KMS-11 (cell line): ENCODE measurements around the gene PRR36.

Experiments used
- H2AFZ ChIP-seq: fragments of 200-600 bp; sonication (generic); 2 replicates; pipeline ENCODE4 v1.6.1; 2016; ENCODE audit warnings: antibody characterized with exemption, mixed run types, low read depth
- H3K27ac ChIP-seq: fragments of 200-600 bp; sonication (generic); 2 replicates; pipeline ENCODE4 v1.6.1; 2016; ENCODE audit warnings: mild to moderate bottlenecking, mixed run types
- H3K27me3 ChIP-seq: fragments of 200-600 bp; sonication (generic); 2 replicates; pipeline ENCODE4 v1.6.1; 2017; ENCODE audit warnings: mild to moderate bottlenecking, low read depth, mixed run types, moderate library complexity; ENCODE audit not compliant: insufficient read depth
- H3K36me3 ChIP-seq: fragments of 200-600 bp; sonication (generic); 2 replicates; pipeline ENCODE4 v1.6.1; 2017; ENCODE audit warnings: mild to moderate bottlenecking, mixed run types; ENCODE audit not compliant: insufficient read depth
- H3K4me1 ChIP-seq: fragments of 200-600 bp; sonication (generic); 2 replicates; pipeline ENCODE4 v1.6.1; 2016; ENCODE audit warnings: mild to moderate bottlenecking, low read depth, mixed run types; ENCODE audit not compliant: poor library complexity, severe bottlenecking
- H3K4me2 ChIP-seq: fragments of 200-600 bp; sonication (generic); 2 replicates; pipeline ENCODE4 v1.7.0; 2016; ENCODE audit warnings: mild to moderate bottlenecking, mixed run types
- H3K4me3 ChIP-seq: fragments of 200-600 bp; sonication (generic); IDR thresholded peaks from 2 replicates; pipeline ENCODE4 v1.6.1; 2017; ENCODE audit warnings: low read depth, low read length, mixed read lengths; ENCODE audit not compliant: insufficient read depth
- H3K79me2 ChIP-seq: fragments of 200-600 bp; sonication (generic); 2 replicates; pipeline ENCODE4 v1.6.1; 2016; ENCODE audit warnings: low read depth, mixed run types; ENCODE audit not compliant: insufficient read depth
- H3K9ac ChIP-seq: fragments of 200-600 bp; sonication (generic); 2 replicates; pipeline ENCODE4 v1.6.1; 2016; ENCODE audit warnings: mild to moderate bottlenecking, mixed run types
- H4K20me1 ChIP-seq: fragments of 200-600 bp; sonication (generic); 2 replicates; pipeline ENCODE4 v1.6.1; 2016; ENCODE audit warnings: mild to moderate bottlenecking, mixed run types; ENCODE audit not compliant: insufficient read depth
- CTCF ChIP-seq: fragments of 200-600 bp; sonication (generic); conservative IDR thresholded peaks from 2 replicates; pipeline ENCODE4 v1.6.1; 2017; ENCODE audit warnings: low read depth, mild to moderate bottlenecking, antibody characterized with exemption, low read length, moderate library complexity, mixed read lengths

PRR36 gene

DNA sequence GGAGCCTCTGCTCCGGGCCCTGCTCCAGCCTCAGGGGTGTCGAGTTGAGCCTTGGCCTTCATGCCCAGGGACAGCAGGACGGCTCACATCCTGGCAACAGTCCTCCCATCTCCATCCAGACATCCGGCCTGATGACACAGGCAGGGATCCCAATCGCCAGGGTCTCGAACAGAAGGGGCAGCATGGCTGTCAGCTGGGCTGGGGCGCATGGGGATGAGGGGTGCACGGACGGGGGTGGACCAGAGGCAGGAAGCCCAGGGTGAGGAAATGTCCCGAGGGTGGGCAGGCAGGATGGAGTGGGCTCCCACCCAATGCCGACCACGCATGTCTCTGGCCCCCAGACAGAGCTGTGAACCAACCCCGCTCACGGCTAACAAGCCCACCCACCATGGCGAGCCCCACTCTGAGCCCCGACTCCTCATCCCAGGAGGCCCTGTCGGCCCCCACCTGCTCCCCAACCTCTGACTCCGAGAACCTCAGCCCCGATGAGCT, 28.0 kb downstream of the PRR36 start:
- Histone ChIP-seq H3K4me1 (no peaks in the 10 kb centered on the region), H2AFZ (no peak overlapping the region), H3K27ac (no peak overlapping the region), H3K79me2 (no peaks in the 10 kb centered on the region), H3K27me3 (no peaks in the 10 kb centered on the region), H4K20me1 (no peaks in the 10 kb centered on the region), H3K9ac (no peak overlapping the region), H3K4me2 (no peak overlapping the region), H3K4me3 (no peak overlapping the region), H3K36me3 (no peaks in the 10 kb centered on the region)
- no peak for TF ChIP-seq CTCF

DNA sequence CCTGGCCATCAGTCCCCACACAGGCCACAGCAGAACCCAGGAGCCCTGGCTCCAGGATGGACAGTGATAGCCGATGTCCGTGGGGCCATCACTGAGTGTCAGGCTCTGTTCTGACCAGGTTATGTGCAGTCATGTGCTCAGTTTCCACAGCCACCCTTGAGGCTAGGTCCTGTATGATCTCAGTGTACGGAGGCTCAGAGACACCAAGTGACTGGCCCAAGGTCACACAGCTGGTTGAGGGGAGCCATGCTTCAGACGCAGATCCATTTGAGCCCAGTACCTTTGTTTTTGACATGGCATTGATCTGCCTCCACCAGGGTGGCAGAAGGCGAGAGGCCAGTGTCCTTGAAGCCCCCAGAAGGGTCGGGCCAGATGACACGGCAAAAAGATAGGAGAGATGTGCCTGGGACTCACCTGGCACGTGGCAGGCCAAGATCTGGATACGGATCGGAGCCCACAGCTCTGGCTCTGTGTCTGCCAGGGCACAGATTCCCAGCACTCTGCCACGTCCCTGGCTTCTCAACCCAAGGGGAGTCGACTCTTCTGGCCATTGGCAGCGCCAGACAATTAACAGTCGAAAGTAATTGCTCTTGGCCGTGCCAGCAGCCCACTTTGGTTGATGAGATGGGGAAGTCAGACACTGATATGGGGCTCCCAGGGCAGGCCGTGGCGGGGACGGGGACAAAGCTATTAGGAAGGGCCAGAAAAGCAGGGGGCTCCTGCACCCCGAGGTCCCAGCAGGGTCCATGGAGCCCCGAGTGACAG, 28.6 kb downstream of the PRR36 start:
- Histone ChIP-seq H3K4me3 (no peak overlapping the region), H3K9ac (no peak overlapping the region), H3K4me1 (no peaks in the 10 kb centered on the region), H4K20me1 (no peaks in the 10 kb centered on the region), H3K27ac (no peak overlapping the region), H3K36me3 (no peaks in the 10 kb centered on the region), H3K4me2 (no peak overlapping the region), H3K79me2 (no peaks in the 10 kb centered on the region), H3K27me3 (no peaks in the 10 kb centered on the region), H2AFZ (no peak overlapping the region)
- TF ChIP-seq CTCF: no peak

DNA sequence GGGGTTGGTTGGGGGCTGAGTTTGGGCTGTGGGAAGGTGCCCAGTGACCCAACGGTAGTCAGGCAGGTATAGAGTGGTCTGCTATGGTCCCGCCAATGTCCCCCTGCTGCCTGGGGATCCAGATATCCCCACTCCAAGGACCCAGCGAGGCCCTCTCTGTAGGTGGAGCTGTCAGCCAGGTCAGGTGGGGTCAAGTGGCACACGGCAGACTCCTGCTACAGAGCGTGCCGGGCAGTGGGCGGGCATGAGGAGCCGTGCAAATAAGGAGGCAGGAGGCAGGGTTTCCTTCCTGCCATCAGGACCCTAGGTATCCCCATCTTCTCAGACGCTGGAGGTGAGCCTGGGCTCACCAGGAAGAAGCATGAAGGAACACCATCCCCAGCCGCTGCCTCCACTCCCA, 29.2 kb downstream of the PRR36 start:
- no peak overlapping the region for H3K27ac ChIP-seq
- no peak overlapping the region for H3K4me2 ChIP-seq
- H3K9ac ChIP-seq: no peak overlapping the region
- H3K79me2 ChIP-seq: no peaks in the 10 kb centered on the region
- H3K27me3 ChIP-seq: no peaks in the 10 kb centered on the region
- H2AFZ ChIP-seq: no peak overlapping the region
- H3K4me1 ChIP-seq: no peaks in the 10 kb centered on the region
- no peaks in the 10 kb centered on the region for H3K36me3 ChIP-seq
- TF ChIP-seq CTCF: no peak
- H3K4me3 ChIP-seq: no peak overlapping the region
- no peaks in the 10 kb centered on the region for H4K20me1 ChIP-seq

GRCh38 chr19:7844405-7844804, 29.8 kb downstream of the PRR36 start:
- H3K27me3 ChIP-seq: no peaks in the 10 kb centered on the region
- no peak overlapping the region for H3K27ac ChIP-seq
- TF ChIP-seq CTCF: no peak
- H3K4me3 ChIP-seq: no peak overlapping the region
- no peak overlapping the region for H3K9ac ChIP-seq
- no peak overlapping the region for H3K4me2 ChIP-seq
- no peaks in the 10 kb centered on the region for H4K20me1 ChIP-seq
- H2AFZ ChIP-seq: no peak overlapping the region
- no peaks in the 10 kb centered on the region for H3K4me1 ChIP-seq
- no peaks in the 10 kb centered on the region for H3K36me3 ChIP-seq
- H3K79me2 ChIP-seq: no peaks in the 10 kb centered on the region
